HG03039 (cell line): ENCODE measurements around the gene B4GALT1.
"Not testable (repeated sequence)": the region's sequence is repeated elsewhere in the genome, so short reads cannot be mapped to it uniquely, and the experiment has no call there.

Experiments used
- ATAC-seq: cut with Tn5 transposase; IDR thresholded peaks from one replicate; pipeline ENCODE4 v1.9.1; 2021; ENCODE audit warnings: mild to moderate bottlenecking, moderate library complexity; ENCODE audit not compliant: unreplicated experiment

Gene B4GALT1

DNA sequence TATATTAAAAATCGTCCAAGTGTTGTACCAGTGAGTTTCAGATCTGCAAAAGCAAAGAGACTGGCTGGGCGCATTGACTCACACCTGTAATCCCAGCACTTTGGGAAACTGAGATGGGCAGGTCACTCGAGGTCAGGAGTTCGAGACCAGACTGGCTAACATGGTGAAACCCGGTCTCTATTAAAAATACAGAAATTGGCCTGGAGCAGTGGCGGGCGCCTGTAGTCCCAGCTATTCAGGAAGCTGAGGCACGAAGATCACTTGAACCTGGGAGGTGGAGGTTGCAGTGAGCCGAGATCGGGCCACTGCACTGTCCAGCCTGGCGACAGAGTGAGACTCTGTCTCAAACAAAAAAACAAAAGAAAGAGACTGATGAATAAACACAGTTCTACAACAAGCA, 18.3 kb upstream of the B4GALT1 start:
- no peak for ATAC-seq

DNA sequence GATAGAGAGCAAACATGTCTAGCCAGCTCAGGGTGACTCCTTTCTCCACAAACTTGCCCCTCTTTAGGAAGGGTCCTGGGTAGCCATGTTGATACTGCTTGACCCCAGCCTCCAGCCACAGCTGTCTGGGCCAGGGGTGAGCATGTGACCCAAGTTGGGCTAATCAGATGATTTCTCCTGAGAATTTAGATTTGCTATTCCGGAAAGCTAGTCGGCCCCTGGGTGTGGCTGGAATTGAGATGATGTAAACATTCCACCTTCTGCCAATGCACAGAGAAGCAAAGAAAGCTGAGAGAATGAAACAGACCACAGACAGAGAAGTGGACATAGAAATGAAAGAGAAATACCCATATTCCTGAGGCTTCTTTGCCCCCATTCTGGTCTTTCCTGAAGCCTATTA, 17.8 kb upstream of the B4GALT1 start:
- ATAC-seq: no peak

DNA sequence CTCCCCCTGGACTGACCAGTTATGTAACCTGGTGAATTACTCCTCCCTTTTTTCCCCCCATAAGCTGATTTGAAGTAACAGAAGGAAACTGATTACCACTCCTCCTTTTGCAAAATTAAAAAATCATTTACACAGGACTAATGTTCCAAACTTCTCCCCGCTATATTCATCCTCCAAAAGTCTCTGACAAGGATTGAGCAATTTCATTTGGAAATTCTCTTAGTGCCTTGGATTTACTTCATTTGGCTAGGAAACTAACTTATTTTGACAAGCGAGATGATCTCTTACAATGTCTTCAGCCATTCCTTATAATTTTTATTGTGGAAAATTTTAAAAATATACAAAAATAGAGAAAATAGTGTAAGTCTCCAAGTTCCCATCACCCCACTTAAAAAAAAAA, 15.4 kb upstream of the B4GALT1 start:
- ATAC-seq: no peak

DNA sequence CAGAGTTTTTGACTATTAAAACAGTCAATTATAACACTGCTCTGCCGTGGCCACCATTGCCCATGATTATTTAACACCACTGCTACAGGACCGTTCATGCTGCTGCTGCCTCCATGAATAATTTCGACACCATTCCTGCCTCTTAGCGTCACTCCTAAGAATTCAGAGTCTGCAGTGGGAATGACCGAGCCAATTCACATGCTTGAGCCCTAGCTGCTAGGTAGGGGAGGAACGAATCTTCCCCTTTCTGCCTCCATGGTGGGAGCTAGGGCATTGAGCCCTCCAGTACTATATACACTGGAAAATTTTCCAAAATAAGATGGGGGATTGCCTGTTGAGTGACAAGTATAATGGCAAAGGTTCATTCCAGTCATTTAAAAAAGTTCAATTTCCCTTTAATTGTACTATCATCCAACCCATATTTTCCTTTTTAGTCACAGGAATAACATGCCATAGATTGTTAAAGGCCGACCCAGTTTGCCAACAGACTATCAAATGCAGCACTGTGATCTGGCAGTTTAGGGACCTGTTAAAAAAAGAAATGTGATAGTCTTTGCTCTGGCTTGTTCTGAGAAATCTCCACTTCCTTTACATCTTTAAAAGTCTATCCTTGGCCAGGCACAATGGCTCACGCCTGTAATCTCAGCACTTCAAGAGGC, 13.5 kb upstream of the B4GALT1 start:
- ATAC-seq: no peak

DNA sequence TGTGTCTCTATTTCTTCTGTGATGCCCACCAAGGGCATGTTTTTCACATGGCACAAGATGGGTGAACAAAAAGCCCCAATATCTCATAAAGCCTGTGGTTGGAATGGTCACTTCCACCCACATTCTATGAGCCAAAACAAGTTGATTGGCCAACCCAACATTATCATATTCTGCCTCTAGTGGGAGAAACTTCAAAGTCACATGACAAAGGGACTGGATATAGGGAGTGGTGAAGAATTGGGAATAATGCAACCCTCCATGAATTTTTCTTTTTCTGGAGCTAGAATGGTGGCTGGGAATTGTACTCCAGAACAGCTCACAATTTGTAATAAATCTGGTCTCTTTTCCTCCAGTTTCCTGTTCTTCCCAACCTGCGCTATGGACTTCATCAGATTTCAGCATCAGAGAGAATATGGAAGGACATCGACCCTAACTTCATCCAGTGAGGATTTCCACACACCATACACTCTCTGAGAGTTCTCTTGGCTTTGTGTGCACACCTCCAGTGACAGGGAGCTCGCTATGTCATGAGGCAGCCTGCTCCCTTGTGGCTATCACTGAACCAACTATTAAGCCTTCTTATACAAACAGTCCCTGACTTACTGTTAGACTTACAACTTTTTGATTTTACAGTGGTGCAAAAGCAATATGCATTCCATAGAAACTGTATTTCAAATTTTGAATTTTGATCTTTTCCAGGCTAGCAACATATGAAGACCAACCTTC, 12.0 kb upstream of the B4GALT1 start:
- ATAC-seq: no peak

DNA sequence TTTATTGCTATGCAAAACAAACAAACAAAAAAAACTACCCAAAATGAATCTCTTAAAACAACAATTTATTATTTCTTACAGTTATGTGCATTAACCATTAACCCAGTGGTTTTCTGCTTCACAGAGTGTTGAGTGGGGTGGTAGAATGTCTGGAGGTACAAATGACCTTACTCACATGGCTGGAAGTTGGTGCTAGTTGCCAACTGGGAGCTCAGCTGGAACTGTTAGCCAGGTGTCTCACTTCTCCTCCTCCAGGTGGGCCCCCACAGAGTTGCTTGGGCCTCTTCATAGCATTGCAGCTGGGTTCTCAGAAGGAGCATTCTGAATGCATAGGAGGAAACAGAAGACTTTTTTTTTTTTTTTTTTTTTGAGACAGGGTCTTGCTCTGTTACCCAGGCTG, 10.5 kb upstream of the B4GALT1 start:
- no peak for ATAC-seq

DNA sequence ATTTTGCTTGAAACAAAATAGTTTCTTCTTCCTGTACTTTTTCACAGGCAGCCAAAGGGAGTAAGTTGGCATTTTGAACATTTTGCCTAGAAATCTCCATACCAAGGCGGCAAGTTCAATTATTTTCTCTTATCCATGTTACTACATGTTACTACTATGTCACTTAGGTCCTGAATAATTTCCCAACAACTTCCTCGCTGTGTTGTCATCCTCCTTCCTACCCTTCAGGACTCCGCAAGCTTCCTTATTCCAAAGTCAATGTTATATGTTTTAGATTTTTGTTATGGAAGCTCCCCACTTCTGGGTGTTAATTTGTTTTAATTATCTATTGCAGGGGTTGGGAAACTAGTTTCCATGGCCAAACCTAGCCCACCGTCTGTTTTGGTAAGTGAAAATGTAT, 9.9 kb upstream of the B4GALT1 start:
- no peak for ATAC-seq

DNA sequence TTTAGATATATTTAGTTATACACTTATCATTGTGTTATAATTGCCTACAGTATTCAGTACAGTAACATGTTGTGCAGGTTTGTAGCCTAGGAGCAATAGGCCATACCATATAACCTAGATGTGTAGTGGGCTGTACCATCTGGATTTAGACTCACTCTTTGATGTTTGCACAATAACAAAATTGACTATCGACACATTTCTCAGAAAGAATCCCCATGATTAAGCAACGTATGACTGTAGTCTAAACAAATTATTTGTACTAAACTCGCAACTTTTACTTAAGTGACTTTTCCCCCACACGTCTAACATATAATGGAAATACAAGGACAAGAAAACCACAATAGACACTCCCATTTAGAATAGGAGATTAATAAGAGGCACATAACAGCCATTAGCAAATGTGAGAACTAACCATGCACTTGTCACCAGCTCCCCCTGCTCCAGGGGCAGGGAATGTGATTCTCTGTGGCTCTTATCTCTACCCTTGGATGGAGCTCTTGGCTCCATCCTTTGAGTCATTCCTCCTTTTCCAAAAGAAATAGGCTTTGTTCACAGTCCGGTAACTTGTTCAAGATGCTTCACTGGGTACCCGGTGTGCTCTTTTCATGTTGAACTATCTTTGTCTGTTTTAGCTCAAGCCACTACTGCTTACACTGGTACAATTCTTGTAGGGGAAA, 8.7 kb upstream of the B4GALT1 start:
- no peak for ATAC-seq

DNA sequence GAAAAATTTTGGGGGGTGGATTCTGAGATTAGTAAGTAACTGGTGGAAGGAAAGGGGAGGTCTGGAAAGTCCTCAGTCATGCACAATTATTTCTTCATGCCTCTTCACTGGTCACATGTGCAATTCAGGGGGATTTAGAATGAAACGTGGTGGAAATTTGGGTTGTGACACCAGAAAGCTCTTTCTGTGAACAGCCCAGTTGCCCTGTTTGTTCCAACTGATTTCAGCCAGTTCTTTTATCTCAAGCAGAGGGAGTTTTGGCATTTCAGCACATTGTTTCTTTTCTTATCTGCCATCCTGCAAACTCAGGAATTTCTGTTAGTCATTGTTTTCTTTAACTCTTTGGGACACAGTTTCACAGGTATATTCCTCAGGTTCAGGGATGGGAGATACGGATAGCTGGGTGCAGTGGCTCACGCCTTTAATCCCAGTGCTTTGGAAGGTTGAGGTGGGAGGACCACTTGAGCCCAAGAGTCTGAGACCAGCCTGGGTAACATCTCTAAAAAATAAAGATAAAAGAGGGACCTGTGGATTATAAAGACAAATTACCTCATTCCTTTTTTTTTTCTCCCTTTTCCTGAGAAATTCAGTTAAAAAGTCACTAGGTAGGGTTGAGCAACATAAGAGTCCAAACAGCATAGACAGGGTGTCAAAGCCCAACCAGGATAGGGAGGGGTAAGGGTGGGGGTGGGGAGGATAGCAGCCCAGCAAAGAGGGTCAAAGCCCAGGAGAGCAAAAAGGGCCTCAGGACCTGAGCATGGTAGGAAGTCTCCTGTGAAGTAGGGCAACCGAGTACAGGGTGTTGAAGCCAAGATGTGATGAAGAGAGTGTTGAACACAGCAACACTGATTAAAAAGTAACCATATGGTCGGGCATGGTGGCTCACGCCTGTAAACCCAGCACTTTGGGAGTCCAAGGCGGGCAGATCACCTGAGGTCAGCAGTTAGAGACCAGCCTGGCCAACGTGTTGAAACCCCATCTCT, 5.4 kb upstream of the B4GALT1 start:
- ATAC-seq: no peak

DNA sequence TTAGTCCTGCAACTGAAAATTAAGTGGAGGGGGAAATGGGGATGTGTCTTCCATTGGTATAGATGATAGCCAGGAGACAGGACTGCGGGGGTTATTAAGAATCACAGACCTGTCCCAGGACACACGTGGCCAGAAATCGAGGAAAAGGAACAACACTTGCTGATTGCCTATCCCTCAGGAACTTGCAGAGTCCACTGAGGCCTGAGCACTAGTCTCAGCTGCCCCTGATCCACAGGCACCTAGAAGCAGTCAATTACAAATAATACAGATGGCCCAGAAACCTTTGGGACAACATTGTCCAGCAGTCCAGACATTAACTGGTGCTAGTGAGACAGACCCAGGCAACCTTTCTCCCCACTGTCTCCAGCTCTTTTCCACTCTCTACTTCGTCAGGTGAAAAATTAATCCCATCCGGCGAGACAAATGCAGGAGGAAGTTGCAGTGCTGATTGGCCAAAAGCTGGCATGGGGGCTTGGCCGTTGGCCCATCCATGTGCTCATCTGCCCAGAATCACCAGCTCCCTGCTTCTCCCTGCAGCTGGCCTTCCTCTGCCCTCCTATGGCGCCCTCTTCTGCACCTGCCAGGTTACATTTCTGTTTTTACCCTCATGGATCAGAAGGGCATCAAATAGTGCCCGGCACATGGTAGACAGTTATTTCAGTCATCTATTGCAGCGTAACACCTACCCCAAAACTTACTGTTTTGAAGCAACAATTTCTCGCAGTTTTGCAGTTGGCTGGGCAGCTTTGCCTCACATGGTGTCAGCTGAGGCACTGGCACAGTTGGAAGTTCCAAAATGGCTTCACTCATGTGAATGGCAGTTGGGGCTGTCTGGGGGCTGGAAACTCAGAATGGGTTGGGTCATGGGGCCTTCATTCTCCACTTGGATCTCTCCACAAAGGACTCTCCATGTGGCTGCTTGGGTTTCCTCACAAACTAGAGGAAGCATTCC, 3.6 kb upstream of the B4GALT1 start:
- no peak for ATAC-seq

DNA sequence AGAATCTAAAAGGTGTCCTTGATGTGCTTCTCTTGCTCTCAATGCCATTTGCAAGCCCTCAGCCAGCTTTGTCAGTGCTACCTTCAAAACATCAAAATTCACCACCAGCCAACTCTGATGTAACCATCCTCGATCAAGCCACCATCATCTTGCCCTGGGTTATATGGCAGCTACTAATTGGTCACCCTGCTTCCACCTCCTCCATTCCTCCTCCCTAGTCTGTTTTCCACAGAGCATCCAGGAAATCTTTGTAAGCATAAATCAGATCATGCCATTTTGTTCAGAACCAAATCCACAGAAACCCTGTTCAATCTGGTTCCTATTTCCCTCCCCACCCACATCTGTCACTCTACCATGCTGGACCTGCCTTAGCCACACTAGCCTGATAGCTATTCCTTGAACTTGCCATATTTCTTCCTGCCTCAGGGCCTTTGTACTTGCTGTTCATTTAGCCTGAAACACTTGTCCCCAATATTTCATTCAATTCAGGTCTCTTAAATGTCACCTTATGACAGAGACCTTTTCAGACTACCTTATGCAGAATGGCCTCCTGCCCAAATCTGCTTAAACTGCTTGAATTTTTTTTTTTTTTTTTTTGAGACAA, 1.9 kb upstream of the B4GALT1 start:
- no peak for ATAC-seq

DNA sequence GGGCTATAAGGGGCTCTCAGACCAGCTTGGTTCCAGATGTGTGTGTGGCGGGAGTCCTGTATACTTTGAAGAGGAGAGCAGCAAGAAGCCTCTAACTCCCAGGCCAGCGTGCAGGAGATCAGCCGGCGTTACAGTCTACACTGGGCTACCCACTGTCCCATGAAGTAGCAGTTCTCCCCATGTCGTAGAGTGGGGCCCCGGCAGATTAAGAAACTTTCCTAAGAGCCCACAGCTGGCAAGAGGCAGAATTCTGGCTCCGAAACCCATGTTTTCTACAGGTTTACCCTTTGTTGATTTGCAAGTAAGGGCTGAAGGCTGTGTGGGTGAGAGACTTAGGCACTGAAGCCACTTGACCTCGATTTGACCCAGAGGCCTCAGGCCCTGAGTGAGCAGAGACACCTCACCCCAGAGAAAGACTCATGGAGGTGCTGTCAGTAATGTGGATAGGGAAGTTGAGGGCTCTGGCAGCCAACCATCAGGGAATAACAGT, 881 bp upstream of the B4GALT1 start:
- no peak for ATAC-seq

DNA sequence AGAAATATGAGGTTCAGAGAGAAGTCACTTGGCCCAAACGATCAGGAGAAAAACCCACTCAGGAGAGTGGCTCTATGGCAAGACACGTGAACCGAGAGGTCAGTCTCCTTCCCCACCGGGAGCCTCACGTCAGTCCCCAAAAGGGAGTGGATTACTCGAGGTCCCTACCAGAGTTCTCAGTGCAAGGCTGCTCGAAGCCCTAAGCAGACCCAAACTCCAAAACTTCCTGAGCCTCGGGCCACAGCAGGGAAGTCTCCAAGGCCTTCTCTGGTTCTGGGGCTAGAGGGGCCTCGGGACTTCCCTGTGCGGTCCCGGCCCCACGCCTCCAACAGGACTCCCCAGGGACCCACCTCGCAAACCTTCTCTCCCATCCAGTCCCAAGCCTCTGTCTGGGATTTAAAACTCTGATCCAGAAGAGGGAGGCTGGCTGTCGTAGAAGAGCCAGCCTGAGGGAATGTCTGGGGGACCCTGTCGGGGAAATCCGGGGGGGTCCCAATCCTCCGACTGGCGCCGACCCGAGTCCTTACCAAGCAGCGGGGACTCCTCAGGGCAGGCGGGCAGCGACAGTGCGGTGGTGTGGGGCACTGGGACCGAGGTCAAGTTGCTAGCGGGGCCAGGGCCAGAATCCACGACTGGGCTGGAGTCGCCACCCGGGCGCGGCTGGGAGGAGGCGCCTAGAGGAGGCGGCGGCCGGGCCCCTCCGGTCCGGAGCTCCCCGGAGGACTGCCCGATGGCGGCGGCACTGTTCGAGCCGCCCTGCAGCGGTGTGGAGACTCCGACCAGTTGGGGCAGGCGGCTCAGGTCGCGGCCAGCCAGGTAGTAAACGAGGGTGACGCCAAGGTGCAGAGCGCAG, 679 bp downstream of the B4GALT1 start:
- peak; percentile 7 for ATAC-seq

DNA sequence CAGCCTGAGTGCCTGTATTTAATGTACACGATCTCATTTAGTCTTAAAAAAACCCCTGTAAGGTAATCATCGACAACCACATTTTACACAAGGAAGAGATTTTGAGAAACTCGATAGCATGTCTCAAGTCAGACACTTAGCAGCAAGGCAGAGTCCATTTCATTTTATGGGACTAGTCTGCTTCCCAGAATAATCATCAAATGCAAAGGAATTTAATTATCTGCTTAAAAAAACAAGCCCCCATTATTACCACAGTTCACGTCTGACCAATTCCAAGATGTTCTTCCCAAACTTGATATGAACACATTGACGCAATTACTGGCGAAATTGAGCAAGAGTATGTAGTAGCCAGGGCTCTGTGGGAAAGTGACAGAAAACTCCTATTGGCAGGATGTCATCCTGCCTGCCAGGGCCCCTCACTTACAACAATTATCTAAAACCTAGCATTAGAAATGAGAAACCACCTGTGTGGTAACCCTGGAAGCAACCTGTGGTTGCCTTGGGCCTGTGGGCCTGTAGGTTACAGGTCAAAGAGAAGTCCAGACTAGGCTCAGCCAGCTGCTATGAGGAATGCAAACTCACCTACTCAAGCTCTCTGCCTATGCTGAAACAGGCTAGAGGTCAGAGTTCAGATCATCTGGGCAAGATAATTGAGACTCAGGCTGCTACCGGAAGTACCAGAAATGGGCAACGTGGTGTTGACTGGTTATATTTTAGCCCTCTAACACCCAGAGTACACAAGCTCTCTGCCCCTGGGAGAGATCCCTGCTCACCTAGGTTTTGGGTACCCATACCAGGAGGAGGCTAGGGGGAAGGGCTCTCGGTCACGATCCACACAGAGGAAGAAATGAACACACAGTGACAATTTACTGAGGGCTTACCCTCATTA, 1.6 kb downstream of the B4GALT1 start:
- ATAC-seq: no peak

DNA sequence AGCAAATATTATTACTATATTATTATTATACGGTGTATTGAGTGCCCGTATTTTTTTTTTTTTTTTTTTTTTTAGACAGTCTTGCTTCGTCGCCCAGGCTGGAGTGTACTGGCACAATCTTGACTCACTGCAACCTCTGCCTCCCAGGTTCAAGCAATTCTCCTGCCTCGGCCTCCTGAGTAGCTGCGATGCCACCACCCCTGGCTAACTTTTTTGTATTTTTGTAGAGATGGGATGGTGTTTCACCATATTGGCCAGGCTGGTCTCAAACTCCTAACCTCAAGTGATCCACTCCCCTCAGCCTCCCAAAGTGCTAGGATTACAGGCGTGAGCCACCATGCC, 2.2 kb downstream of the B4GALT1 start:
- ATAC-seq: not testable (repeated sequence)

DNA sequence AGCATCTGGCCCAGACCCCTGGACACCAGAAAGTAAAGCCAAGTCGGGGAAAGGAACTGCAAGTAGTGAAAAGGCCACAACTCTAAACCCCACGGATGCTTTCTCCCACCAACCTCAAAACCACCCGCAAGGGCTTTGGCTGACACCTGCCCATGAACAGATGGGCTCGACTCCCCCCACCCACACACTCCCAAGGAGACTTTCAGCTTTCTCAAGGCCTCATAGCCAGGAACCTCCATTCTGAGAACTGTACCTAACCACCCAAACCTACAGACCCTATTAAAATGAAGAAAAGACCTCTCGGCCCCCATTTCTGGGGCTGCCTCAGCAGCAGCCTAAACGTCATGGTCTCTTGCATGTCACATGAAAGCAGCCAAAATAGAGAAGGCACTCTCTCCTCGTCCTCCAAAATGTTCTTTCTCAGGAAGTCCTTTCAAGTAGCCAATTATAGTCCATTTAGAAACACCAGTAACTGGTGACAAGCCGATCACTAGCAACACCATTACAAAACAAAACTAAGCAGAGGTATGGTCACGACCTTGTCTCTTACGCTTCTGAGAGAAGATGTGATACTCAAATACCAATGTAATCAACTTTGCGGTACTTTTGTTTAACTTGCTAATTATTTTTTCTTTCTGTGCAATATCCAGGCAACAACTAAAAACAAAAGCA, 2.9 kb downstream of the B4GALT1 start:
- no peak for ATAC-seq
